ES-I3 (cell line): ENCODE measurements around the gene CYP3A5.
"Not testable (repeated sequence)": the region's sequence is repeated elsewhere in the genome, so short reads cannot be mapped to it uniquely, and the experiment has no call there.

Experiments
- H3K36me3 ChIP-seq: 2 replicates; pipeline ENCODE4 v1.6.1; 2013; ENCODE audit warnings: mild to moderate bottlenecking, low read length, control low read depth, moderate library complexity; ENCODE audit not compliant: insufficient read depth
- H3K4me1 ChIP-seq: 2 replicates; pipeline ENCODE4 v1.6.1; 2013; ENCODE audit warnings: mild to moderate bottlenecking, control low read depth, low read length; ENCODE audit not compliant: insufficient read depth
- H3K9ac ChIP-seq: 2 replicates; pipeline ENCODE4 v1.6.1; 2013; ENCODE audit warnings: low read depth, mild to moderate bottlenecking, low read length, moderate library complexity
- H3K9me3 ChIP-seq: 2 replicates; pipeline ENCODE4 v1.6.1; 2013; ENCODE audit warnings: mild to moderate bottlenecking, low read length, moderate library complexity; ENCODE audit not compliant: control insufficient read depth, insufficient read depth

The CYP3A5 gene

GRCh38 chr7:99679400-99680191 lies at the start of gene CYP3A5:
CYP3A5 (minus strand) TSS chr7:99679996; CDS start chr7:99679896, 100 bp downstream.
- no peaks in the 10 kb centered on the region for H3K36me3 ChIP-seq
- no peaks in the 10 kb centered on the region for H3K9me3 ChIP-seq
- no peak within 1 kb of the TSS for H3K9ac ChIP-seq
- peaks cover 5% of the 10 kb centered on the region; the same call in 1 of the 2 replicates for H3K4me1 ChIP-seq

DNA sequence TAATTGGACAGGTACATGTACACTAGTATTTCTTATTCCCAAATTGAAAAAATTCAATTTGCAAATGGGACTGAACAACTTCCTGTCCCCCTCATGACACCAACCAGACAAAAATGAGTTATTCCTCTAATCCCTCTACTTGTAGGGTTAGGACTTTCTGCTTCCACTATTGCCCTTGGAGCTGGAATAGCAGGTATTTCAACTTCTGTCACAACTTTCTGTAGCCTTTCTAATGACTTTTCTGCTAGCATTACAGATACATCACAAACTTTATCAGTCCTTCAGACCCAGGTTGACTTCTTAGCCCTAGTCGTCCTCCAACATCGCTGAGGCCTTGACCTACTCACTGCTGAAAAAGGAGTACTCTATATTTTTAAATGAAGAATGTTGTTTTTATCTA lies 48.8 kb upstream of the CYP3A5 start:
- H3K9ac ChIP-seq, result no peak overlapping the region
- H3K36me3 ChIP-seq, result no peaks in the 10 kb centered on the region
- no peaks in the 10 kb centered on the region for H3K4me1 ChIP-seq
- H3K9me3 ChIP-seq, result no peaks in the 10 kb centered on the region

DNA sequence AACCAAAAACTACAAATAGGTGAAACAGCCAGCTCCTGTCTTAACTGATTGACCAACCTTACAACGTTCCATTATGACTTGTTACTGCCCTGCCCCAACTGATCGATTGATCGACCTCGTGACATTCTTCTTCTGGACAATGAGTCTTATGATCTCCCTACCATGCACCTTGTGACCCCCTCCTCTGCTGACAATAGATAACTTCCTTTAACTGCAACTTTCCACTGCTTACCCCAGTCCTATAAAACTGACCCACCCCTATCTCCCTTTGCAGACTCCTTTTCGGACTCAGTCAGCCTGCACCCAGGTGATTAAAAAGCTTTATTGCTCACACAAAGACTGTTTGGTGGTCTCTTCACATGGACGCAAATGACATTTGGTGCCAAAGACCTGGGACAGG lies 43.4 kb upstream of the CYP3A5 start:
- not testable (repeated sequence) for H3K4me1 ChIP-seq, H3K9ac ChIP-seq, H3K9me3 ChIP-seq, H3K36me3 ChIP-seq

- H3K36me3 ChIP-seq, result no peaks in the 10 kb centered on the region
- no peaks in the 10 kb centered on the region for H3K9me3 ChIP-seq
- H3K4me1 ChIP-seq, result no peaks in the 10 kb centered on the region
- H3K9ac ChIP-seq, result no peak overlapping the region
Observed at GRCh38 chr7:99720800-99721595, 41.2 kb upstream of the CYP3A5 start.

GRCh38 chr7:99719996-99720769 lies 40.4 kb upstream of the CYP3A5 start:
- Histone ChIP-seq H3K4me1 (no peaks in the 10 kb centered on the region), H3K9me3 (no peaks in the 10 kb centered on the region), H3K9ac (no peak overlapping the region), H3K36me3 (no peaks in the 10 kb centered on the region)

DNA sequence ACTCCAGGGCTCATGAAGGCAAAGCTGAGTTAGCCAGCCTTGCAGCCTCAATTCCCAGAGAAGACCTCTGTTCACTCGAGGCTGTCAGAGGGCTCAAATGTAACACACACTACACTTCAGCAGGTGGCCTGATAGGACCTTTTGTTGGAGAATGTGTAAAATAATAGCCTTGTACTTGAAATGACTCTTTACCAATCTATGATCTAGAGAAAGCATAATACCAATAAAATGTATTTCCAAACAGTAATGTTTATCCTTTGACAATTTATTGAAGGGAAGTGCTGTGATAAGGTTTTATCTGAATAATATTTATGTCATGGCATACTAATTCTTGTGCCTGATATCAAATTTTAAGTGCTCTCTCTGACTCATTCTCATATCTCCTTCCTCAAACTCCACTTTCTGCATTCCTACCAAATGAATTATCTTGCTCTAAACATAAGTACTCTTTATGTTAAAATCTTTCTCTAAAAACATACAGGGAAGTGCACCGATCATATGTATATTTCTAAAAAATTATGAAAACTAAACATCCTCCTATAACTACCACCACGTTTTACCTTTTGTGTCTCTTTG lies 34.3 kb upstream of the CYP3A5 start:
- Histone ChIP-seq H3K36me3 (no peaks in the 10 kb centered on the region), H3K9ac (no peak overlapping the region), H3K9me3 (peaks cover 8% of the 10 kb centered on the region), H3K4me1 (no peaks in the 10 kb centered on the region)

DNA sequence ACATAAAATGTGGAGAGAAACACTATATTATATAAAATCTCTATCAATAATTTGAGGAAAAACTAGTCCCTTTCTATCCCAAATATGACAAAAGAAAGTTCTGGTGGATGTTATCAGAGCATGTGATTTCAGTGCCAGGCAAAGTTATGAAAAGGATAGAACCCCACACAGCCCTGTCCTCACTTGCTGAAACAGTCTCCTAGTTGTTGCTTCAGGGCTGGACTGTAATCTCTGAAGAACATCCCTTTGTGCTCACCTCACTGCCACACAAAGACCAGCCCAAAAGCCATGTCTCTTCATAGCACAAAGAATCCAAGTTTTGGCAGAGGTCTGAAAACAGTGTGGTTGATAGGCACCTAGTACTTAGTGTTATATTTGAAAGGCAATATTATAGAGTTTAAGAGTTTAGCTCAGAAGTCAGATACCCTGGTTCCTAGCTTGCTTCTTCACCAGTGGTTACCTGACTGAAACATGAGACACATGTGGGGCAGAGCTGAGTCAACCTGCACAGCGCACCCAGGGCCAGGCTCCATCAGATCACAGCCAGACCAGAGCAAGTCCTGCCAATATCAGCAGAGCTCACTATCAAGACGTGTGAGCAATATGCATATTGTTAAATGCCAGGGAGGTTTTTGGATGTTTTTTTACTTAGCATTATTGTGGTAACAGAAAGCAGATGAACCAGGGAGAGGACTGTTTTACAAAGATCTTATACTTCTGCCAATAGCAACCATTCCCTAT lies 30.2 kb upstream of the CYP3A5 start:
- Histone ChIP-seq H3K36me3 (no peaks in the 10 kb centered on the region), H3K4me1 (no peaks in the 10 kb centered on the region), H3K9me3 (peaks cover 16% of the 10 kb centered on the region), H3K9ac (no peak overlapping the region)

GRCh38 chr7:99709260-99709659 lies 29.5 kb upstream of the CYP3A5 start:
- Histone ChIP-seq H3K36me3 (no peaks in the 10 kb centered on the region), H3K4me1 (no peaks in the 10 kb centered on the region), H3K9me3 (peaks cover 10% of the 10 kb centered on the region), H3K9ac (no peak overlapping the region)

DNA sequence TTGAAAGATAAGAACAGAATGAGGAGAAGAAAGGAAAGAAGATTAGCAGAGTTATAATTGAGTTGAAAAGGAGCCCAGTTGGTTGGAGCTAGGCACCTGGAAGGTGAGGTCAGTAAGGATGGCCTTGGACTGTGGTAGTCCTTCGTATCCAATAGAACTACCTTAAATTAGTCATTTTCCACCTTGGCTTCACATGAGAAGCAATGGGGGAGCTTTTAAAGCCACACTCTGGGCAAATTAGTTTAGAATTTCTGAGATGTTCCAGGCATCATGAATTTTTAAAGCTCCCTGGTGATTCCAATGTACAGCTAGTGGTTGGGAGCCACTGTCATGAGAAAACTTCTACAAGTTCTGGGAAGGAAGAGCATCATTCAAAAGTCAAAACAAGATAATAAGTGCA lies 27.3 kb upstream of the CYP3A5 start:
- H3K4me1 ChIP-seq, result no peaks in the 10 kb centered on the region
- no peaks in the 10 kb centered on the region for H3K36me3 ChIP-seq
- H3K9me3 ChIP-seq, result peaks cover 10% of the 10 kb centered on the region
- no peak overlapping the region for H3K9ac ChIP-seq

DNA sequence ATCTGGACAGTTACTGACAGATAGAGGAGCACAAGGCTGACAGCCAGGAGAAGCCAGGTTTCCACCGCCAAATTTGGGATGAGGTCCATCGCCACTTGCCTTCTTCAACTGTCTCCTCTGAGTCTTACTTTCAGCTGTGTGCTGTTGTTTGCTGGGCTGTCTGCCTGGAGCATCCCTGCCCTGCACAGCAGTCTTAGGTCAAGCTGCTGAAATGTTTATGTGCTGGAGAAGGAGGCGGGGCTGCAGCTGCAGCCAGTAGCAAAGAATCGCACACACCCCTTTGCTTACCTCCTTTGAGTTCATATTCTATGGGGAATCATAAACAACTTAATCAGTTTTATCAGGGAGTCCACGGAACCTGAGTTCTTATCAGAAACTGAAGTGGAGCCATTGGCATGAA lies 20.1 kb upstream of the CYP3A5 start:
- H3K36me3 ChIP-seq, result no peaks in the 10 kb centered on the region
- no peak overlapping the region for H3K9ac ChIP-seq
- H3K4me1 ChIP-seq, result peaks cover 3% of the 10 kb centered on the region; the same call in 1 of the 2 replicates
- H3K9me3 ChIP-seq, result no peaks in the 10 kb centered on the region

DNA sequence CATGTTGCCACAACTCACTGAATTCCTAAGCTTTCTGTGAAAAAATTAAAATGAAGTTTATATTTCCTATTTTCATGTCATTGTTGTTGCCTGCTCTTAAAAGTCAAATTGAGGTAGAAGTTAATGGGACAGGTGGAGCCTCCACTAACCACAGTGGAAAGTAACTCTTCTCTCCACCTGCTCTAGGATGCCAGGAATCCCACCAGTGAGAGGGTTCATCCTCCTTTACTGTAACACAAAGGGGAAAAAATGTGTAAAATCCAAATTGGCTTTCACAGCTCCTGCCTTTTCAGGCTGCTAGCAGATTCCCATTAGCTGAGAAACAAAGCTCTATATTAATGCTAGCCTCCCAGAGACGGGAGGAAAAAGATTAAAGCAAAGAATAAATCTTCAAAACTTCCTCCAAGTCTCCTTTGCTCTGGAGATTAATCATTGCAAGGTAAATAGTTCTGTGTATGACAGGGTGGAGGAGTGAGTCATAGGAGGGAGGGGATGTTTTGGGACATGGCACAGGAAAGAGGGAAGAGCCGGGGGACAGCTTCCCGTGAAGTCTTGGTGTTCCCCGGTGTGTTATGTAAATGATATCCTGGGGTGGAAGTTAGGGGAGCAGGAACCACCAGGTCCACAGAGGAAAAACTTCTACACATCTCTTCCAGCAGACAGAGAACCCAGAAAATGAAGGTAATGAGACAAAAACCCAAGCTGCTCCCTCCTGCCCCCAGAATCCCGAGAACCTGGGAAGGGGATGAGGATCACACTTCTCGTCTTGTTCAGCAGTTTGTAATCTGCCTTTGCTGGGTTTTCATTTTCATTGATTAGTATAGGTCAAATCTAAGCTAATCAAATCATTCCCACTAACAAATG lies 19.3 kb upstream of the CYP3A5 start:
- H3K9ac ChIP-seq, H3K4me1 ChIP-seq, H3K36me3 ChIP-seq, H3K9me3 ChIP-seq: not testable (repeated sequence)

DNA sequence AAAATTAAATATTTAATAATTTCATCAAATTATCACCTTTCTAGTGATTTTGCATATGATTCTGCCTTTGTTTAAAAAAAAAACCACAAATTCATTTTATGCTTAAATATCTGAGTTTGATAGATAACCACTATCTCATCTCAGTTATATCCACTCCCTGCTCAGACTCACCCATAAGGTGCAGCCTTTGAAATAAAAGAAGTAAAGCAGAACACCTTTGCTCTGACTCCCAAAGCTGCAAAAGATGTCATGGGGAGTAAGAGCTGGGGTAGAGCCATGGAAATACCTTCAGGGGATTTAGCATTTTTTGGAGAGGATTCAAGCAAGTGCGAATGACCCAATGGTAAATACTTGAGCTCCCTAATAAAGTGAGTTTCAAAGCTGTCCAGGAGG lies 15.1 kb upstream of the CYP3A5 start:
- no peak overlapping the region for H3K9ac ChIP-seq
- peaks cover 20% of the 10 kb centered on the region for H3K4me1 ChIP-seq
- H3K9me3 ChIP-seq, result no peaks in the 10 kb centered on the region
- H3K36me3 ChIP-seq, result no peaks in the 10 kb centered on the region
